Subcutaneous abdominal adipose tissue (tissue), 5 donors: ENCODE results near the gene NISCH.

ENCODE experiments used
- H3K27ac ChIP-seq: one replicate; pipeline ENCODE4 v1.7.0; 2013; ENCODE audit warnings: low read depth, mild to moderate bottlenecking, inconsistent platforms, low read length, moderate library complexity
- H3K27me3 ChIP-seq, 5 donors: one replicate each; pipeline ENCODE4 v1.7.0; 2013; ENCODE audit warnings: low read length in 5 of 5, inconsistent platforms in 1 of 5; ENCODE audit not compliant: control insufficient read depth in 5 of 5, insufficient read depth in 4 of 5
- H3K36me3 ChIP-seq, 5 donors: one replicate each; pipeline ENCODE4 v1.7.0; 2013; ENCODE audit warnings: low read length in 5 of 5; ENCODE audit not compliant: control insufficient read depth in 5 of 5, insufficient read depth in 5 of 5
- H3K4me1 ChIP-seq, 5 donors: one replicate each; pipeline ENCODE4 v1.7.0; 2013; ENCODE audit warnings: low read length in 5 of 5, mild to moderate bottlenecking in 3 of 5, moderate library complexity in 1 of 5; ENCODE audit not compliant: control insufficient read depth in 5 of 5, insufficient read depth in 5 of 5
- H3K4me3 ChIP-seq, 5 donors: one replicate each; pipeline ENCODE4 v1.7.0; 2013; ENCODE audit warnings: low read length in 5 of 5, low read depth in 1 of 5
- H3K9ac ChIP-seq, 5 donors: one replicate each; pipeline ENCODE4 v1.7.0; 2013; ENCODE audit warnings: low read length in 5 of 5, mild to moderate bottlenecking in 4 of 5, moderate library complexity in 3 of 5
- H3K9me3 ChIP-seq, 5 donors: one replicate each; pipeline ENCODE4 v1.7.0; 2013; ENCODE audit warnings: low read length in 5 of 5; ENCODE audit not compliant: control insufficient read depth in 5 of 5
- donor health status: healthy.
- donor health status: healthy.
- donor health status: healthy.
- donor health status: healthy.
- donor health status: healthy.

Gene NISCH

DNA sequence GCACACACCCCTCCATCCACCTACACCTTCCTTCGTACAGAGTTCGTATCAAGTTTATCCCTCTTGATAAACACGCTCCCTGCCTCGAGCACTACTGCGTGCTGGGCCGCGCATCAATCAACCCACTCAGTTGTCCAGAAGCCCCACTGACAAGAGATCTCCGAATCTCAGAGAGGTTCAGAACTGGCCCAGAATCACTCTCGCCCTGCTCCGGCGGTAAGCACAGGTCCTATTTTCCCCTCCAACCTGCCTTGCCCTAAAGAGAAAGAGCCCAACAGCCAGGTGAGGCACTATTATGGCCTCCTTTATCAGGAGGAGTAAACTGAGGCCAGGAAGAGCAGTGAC, 494 bp upstream of the NISCH start:
- no peaks in the 10 kb centered on the region for H3K27me3 ChIP-seq
- peak overlapping the region; percentile 80 to 89 (median 86) for H3K4me3 ChIP-seq
- peak overlapping the region; percentile 79 to 94 (median 81) for H3K9ac ChIP-seq
- peaks cover 3 to 33% (median 25%) of the 10 kb centered on the region in 5 donors for H3K4me1 ChIP-seq
- peaks cover 8 to 22% (median 14%) of the 10 kb centered on the region in 5 donors for H3K36me3 ChIP-seq
- peak overlapping the region; percentile 93 for H3K27ac ChIP-seq
- H3K9me3 ChIP-seq: no peaks in the 10 kb centered on the region

DNA sequence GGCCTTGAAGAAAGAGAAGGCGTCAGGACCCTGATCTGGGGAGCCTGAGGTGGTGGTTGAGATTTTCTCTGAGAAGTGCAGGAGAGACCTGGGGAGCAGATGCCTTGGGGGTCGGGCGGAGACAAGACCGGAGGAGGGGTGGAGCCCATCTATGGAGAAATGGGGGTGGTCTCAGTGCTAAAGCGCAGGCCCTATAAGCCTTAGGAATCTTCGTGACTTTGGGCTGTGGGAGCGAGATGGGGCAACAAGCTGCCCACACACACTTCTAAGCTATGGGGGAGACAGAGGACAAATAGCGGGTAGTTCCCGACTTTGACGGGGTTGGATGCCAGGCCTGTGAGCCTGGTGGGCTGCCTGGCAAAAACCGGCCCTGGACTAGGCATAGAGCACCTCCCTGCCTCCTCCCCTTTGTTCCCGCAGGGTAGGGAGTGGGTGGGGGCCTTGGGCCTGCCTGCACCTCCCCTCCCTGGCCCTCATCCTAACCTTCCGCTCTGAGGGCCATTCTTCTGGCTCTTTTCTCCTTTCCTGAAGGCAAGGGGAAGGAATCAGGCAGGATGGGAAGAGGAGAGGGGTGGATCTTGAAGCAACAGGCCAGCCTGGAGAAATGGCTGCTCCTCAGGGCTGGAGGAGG, 880 bp downstream of the NISCH start:
- H3K4me1 ChIP-seq: peaks cover 3 to 33% (median 25%) of the 10 kb centered on the region in 5 donors
- H3K27ac ChIP-seq: peak overlapping the region; percentile 80

DNA sequence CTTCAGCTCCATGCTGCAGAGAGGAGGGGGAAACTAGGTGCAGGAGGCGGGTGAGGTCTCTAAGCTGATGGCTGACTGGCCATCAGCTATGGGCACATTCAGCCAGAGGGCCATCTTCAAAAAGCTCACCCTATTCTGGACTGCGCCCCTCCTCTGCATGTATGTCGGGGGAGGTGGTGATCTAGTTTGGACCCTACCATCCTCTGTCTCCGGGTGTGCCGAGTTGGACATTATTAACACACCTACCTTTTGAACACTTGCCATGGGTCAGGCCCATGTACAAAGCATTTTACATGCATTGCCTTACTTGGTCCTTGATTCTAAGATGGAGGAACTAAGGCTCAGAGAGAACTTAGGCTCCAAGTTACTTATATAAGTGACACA, 1.4 kb downstream of the NISCH start:
- peak overlapping the region; percentile 80 for H3K27ac ChIP-seq
- H3K27me3 ChIP-seq: no peaks in the 10 kb centered on the region
- H3K9me3 ChIP-seq: no peaks in the 10 kb centered on the region
- H3K4me3 ChIP-seq: peak overlapping the region; percentile 51 to 86 (median 78)
- peak overlapping the region in 3 of 5 donors; percentile 68 to 87 (median 78) for H3K9ac ChIP-seq
- peaks cover 8 to 35% (median 28%) of the 10 kb centered on the region in 5 donors for H3K36me3 ChIP-seq
- H3K4me1 ChIP-seq: peaks cover 3 to 34% (median 25%) of the 10 kb centered on the region in 5 donors

More for the DNA sequence above, 880 bp downstream of the NISCH start:
- Histone ChIP-seq H3K9me3 (no peaks in the 10 kb centered on the region), H3K4me3 (peak overlapping the region; percentile 64 to 90 (median 81)), H3K9ac (peak overlapping the region; percentile 68 to 87 (median 78)), H3K36me3 (peaks cover 8 to 35% (median 26%) of the 10 kb centered on the region in 5 donors), H3K27me3 (no peaks in the 10 kb centered on the region)

DNA sequence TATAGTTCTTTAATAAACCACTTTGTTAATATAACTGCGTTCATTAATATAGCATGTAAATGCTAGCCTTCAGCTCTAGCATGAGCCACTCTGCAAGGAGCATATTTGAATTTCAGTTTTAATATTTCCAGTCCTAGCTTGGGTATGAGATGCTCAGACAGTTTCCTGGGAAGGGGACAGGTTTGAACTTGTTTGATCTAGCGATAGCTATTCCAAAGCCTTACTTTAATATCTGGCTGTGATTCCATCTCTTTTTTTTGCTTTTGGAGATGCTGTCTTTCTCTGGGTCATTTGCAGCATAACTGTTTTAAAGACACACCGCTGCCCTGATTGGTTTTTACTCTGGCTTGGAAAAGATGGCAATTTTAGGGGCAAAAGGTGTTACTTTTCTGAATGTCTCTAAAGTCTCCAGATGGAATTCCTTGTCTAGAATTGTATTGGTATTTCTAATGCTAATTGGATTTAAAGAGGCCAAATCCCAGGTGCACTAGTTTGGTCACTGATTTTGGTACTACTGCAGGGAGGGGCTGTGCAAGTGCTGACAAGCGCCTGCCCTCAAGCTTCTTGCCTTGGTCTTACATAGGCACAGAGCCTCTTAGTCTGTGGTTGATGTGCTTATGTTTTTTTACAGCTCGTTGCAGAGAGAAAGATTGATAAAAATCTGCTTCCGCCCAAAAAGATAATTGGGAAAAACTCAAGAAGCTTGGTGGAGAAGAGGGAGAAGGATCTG, 2.8 kb downstream of the NISCH start:
- Histone ChIP-seq H3K4me3 (no peak overlapping the region), H3K9ac (no peak overlapping the region), H3K27ac (no peak overlapping the region), H3K4me1 (peaks cover 3 to 41% (median 25%) of the 10 kb centered on the region in 5 donors), H3K9me3 (no peaks in the 10 kb centered on the region), H3K36me3 (peaks cover 10 to 40% (median 32%) of the 10 kb centered on the region in 5 donors), H3K27me3 (no peaks in the 10 kb centered on the region)

DNA sequence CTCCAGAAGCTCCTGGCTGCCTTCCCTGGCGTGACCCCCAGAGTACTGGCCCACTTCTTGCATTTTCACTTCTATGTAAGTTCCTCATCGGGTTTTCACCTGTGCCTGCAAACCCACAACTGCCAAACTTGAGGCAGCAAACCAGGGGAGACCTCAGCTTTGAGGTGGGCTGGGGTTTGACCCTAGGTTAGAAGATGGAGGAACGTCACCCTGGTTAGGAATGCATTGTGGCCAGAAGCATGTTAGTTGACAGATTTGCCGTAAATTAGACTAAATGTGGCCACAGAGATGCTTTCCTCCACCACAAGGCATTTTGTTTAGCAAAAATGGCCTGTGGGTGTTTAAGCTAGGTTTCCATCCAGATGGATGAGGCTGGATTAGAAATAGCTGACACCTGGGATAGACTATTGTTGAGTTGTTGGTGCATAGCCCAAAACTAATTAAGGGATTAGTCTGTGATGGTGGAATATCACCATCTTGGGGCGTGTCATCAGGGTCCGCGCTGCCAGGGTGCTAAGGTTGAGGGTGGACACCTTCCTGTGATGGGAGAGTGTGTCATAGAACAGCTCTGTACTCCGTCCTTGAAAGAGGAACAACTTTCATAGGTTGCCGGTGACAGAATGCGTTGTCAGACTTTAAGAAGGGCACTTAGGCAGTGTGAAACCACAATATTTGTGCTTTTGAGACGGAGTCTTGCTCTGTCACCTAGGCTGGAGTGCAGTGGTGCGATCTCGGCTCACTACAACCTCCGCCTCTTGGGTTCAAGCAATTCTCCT, 3.6 kb downstream of the NISCH start:
- Histone ChIP-seq H3K4me1 (peaks cover 3 to 38% (median 25%) of the 10 kb centered on the region in 5 donors), H3K36me3 (peaks cover 11 to 41% (median 32%) of the 10 kb centered on the region in 5 donors), H3K4me3 (no peak overlapping the region), H3K9me3 (no peaks in the 10 kb centered on the region), H3K27ac (no peak overlapping the region), H3K9ac (no peak overlapping the region), H3K27me3 (no peaks in the 10 kb centered on the region)

DNA sequence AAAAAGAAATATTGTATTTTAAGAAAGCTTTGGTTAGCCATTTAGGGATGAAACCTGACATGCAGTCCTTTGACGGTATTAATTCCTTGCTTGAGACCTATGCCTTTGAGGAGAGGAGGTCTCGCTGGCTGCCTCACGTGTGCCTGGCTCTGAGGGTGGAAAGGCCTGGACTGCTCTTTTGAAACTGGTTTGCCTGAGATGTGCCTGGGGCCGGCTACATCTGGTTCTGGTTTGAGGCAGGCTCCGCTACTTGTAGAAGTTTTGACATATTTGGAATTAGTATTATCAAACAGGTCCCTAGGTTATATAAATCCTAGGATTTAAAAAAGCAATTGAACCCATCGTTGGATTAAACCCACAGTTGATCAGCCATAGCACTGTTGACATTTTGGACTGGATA, 6.5 kb downstream of the NISCH start:
- Histone ChIP-seq H3K4me1 (peaks cover 0 to 20% (median 10%) of the 10 kb centered on the region in 5 donors), H3K9ac (no peak overlapping the region), H3K27me3 (no peaks in the 10 kb centered on the region), H3K36me3 (peaks cover 11 to 52% (median 37%) of the 10 kb centered on the region in 5 donors), H3K9me3 (no peaks in the 10 kb centered on the region), H3K27ac (peak overlapping the region; percentile 23), H3K4me3 (no peak overlapping the region)

DNA sequence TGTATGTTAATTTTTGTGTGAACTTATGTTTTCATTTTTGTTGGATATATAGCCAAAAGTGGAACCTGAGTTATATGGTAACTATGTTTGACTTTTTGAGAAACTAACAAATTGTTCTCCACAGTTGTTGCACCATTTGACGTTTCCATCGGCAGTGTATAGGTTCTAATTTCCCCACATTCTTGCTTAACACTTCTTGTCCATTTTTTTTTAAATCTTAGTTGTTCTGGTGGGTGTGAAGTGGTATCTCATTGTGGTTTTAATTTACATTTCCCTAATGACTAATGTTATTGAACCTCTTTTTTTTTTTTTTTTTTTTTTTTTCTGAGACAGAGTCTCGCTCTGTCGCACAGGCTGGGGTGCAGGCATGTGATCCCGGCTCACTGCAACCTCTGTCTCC, 8.0 kb downstream of the NISCH start:
- Histone ChIP-seq H3K27me3 (no peaks in the 10 kb centered on the region), H3K36me3 (peaks cover 6 to 41% (median 34%) of the 10 kb centered on the region in 5 donors), H3K27ac (no peak overlapping the region), H3K9me3 (no peaks in the 10 kb centered on the region), H3K9ac (no peak overlapping the region), H3K4me1 (peaks cover 0 to 26% (median 11%) of the 10 kb centered on the region in 5 donors), H3K4me3 (no peak overlapping the region)

DNA sequence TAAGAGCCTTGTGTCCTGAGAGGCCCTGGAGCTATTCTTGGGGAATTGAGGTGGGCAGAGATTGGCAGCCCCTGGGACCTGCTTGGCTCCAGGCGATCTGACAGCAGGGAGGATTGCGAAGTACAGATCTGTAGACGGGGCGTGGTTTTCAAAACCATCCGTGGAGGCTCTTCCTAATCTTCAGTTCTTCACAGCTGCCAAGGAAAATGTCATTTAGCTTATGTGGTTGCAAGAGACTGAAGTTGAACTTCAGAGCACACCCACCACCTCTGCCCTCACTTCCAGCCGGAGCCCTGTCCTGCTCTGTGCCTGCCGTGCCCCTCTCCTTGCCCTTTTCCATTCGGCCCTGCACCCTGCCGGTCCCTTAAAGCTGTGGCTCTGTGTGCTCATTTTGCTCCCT, 12.9 kb downstream of the NISCH start:
- H3K9me3 ChIP-seq: no peaks in the 10 kb centered on the region
- no peaks in the 10 kb centered on the region for H3K27me3 ChIP-seq
- H3K36me3 ChIP-seq: peaks cover under 1 to 43% (median 24%) of the 10 kb centered on the region in 5 donors
- peak overlapping the region in 4 of 5 donors; percentile 3 to 30 (median 22) for H3K9ac ChIP-seq
- no peak overlapping the region for H3K4me3 ChIP-seq
- H3K4me1 ChIP-seq: peaks cover 6 to 49% (median 33%) of the 10 kb centered on the region in 5 donors
- H3K27ac ChIP-seq: peak overlapping the region; percentile 49

DNA sequence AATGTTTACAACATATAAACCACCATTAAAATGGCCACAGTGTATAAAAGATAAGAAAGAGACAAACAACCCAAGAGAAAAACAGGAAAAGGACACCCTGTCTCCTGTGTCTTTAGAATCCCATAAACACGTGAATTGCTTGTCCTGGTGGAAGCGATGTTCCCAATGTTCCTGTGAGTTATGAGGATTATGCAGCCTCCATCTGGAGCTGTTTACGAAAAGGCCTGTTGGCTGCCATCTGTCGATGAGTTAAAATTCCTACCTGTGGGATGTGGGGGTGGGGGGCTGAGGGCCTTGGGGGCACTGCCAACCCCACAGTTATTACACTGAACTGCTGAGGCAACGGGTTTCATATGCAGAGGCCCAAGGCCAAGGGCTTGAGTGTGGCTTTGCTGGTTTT, 13.6 kb downstream of the NISCH start:
- H3K4me3 ChIP-seq: no peak overlapping the region
- peaks cover 0 to 49% (median 30%) of the 10 kb centered on the region in 5 donors for H3K36me3 ChIP-seq
- H3K9me3 ChIP-seq: no peaks in the 10 kb centered on the region
- H3K9ac ChIP-seq: no peak overlapping the region
- peaks cover 6 to 49% (median 35%) of the 10 kb centered on the region in 5 donors for H3K4me1 ChIP-seq
- no peaks in the 10 kb centered on the region for H3K27me3 ChIP-seq
- peak overlapping the region; percentile 49 for H3K27ac ChIP-seq
